Nephron progenitor cell (in vitro differentiated cells): ENCODE measurements around the gene SHE.
A peak's percentile ranks its signal among the peaks of the same experiment; 100 is the strongest.

ENCODE experiments used
- DNase-seq: peaks from one replicate; pipeline ENCODE4 v3.0.0; 2021
- H3K27ac Mint-ChIP-seq: 2 replicates; pipeline ENCODE4 v1.8.0; 2021; ENCODE audit warnings: mild to moderate bottlenecking, moderate library complexity, mixed read lengths
- H3K27me3 Mint-ChIP-seq: 2 replicates; pipeline ENCODE4 v1.8.0; 2021; ENCODE audit warnings: mild to moderate bottlenecking, low read depth, mixed read lengths; ENCODE audit not compliant: poor library complexity
- H3K36me3 Mint-ChIP-seq: 2 replicates; pipeline ENCODE4 v1.8.0; 2021; ENCODE audit warnings: low read depth, mixed read lengths
- H3K4me1 Mint-ChIP-seq: 2 replicates; pipeline ENCODE4 v1.8.0; 2021; ENCODE audit warnings: mixed read lengths
- H3K4me3 Mint-ChIP-seq: 2 replicates; pipeline ENCODE4 v1.8.0; 2021; ENCODE audit warnings: mild to moderate bottlenecking, moderate library complexity, mixed read lengths
- H3K9me3 Mint-ChIP-seq: 2 replicates; pipeline ENCODE4 v1.8.0; 2021; ENCODE audit warnings: mild to moderate bottlenecking, moderate library complexity, mixed read lengths
- TF ChIP-seq, protein P1 (sequence below): fragments of 200-600 bp; sonication (generic); IDR thresholded peaks from 2 replicates; pipeline ENCODE4 v1.5.0; 2021; ENCODE audit warnings: antibody characterized with exemption

The SHE gene

DNA sequence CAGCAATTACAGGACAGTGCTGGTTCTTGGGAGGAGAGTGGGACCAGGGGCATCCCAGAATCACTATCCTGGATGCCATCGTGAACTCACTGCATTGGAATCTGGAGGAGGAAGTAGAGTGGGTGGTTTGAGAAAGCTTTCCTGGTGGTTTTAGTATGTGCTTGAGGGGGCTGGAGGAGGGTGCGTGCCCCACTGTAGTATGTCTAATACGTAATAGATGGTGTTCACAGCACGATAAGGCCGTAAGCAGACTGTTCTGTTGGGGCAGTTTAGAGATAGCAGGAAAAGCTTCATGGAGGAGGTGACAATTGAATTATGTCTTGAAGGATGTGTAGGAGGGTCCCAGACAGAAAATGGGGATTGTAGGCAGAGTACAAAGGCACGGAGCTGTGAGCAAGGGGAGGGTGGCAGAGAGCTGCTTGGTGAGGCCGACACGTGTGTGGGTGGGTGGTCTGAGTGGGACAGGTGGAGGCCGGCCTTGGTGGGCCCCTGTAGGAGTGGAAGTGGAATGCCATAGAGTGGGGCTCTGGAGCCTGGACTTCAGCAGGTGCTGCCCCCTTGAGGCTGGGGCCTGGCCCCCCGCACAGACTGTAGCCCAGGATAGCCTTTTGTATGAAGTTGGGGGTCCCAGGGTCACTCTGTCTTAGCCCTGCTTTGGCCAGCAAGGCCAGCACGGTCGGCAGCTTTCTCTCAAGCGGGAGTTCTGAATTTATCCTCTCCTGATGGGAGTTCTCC, 60.0 kb downstream of the SHE start:
- peaks cover 25% of the 10 kb centered on the region for H3K4me1 Mint-ChIP-seq
- H3K27me3 Mint-ChIP-seq = peaks cover 3% of the 10 kb centered on the region
- TF ChIP-seq, protein P1, sequence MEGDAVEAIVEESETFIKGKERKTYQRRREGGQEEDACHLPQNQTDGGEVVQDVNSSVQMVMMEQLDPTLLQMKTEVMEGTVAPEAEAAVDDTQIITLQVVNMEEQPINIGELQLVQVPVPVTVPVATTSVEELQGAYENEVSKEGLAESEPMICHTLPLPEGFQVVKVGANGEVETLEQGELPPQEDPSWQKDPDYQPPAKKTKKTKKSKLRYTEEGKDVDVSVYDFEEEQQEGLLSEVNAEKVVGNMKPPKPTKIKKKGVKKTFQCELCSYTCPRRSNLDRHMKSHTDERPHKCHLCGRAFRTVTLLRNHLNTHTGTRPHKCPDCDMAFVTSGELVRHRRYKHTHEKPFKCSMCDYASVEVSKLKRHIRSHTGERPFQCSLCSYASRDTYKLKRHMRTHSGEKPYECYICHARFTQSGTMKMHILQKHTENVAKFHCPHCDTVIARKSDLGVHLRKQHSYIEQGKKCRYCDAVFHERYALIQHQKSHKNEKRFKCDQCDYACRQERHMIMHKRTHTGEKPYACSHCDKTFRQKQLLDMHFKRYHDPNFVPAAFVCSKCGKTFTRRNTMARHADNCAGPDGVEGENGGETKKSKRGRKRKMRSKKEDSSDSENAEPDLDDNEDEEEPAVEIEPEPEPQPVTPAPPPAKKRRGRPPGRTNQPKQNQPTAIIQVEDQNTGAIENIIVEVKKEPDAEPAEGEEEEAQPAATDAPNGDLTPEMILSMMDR = no peak
- no peaks in the 10 kb centered on the region for H3K36me3 Mint-ChIP-seq
- no peaks in the 10 kb centered on the region for H3K9me3 Mint-ChIP-seq
- no peak overlapping the region for H3K4me3 Mint-ChIP-seq
- H3K27ac Mint-ChIP-seq = peak overlapping the region; percentile 40
- peak; percentile 33 for DNase-seq

DNA sequence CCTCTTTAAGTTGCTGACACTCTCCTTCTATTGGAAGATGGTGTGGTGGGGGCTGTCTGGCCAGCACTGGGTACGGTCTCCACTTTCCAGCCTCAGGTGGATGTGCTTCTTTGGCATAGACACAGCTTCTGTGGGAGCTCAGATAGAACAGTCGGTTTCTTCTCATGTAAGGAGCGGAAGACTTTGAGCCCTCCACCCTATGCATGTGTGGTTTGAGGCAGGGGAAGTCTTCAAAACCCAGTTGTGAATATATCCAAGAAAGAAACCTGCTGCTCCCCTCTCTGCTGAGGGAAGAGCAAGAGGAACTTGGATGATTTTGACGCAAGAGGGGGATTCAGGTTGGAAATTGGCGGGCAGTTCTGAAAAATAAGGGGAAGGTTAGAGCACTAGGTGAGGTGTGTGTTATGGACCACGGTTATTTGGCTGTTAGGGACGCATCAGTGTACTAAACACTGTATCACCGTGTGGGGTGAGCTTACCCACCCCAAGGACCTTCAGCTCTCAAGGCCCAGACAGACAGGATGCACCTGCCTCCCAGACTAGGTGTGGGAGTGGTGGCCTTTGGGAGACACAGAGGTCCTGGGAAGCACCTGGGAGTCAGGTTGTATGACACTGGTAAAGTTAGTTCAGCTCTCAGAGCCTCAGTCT, 60.8 kb downstream of the SHE start:
- H3K27me3 Mint-ChIP-seq = peaks cover 3% of the 10 kb centered on the region

GRCh38 chr1:154440036-154440804, 62.0 kb downstream of the SHE start:
- H3K9me3 Mint-ChIP-seq = no peaks in the 10 kb centered on the region
- peaks cover 17% of the 10 kb centered on the region for H3K4me1 Mint-ChIP-seq
- TF ChIP-seq, protein P1 = no peak
- no peak for DNase-seq
- no peaks in the 10 kb centered on the region for H3K27me3 Mint-ChIP-seq
- H3K4me3 Mint-ChIP-seq = no peak overlapping the region
- no peak overlapping the region for H3K27ac Mint-ChIP-seq
- H3K36me3 Mint-ChIP-seq = no peaks in the 10 kb centered on the region

More for the DNA sequence above, 60.8 kb downstream of the SHE start:
- Mint-ChIP-seq H3K36me3 (no peaks in the 10 kb centered on the region), H3K4me3 (no peak overlapping the region), H3K4me1 (peaks cover 24% of the 10 kb centered on the region), H3K9me3 (no peaks in the 10 kb centered on the region), H3K27ac (no peak overlapping the region)
- TF ChIP-seq, protein P1 = no peak
- DNase-seq = no peak

- Mint-ChIP-seq H3K27me3 (no peaks in the 10 kb centered on the region), H3K27ac (no peak overlapping the region), H3K36me3 (no peaks in the 10 kb centered on the region), H3K4me1 (peaks cover 6% of the 10 kb centered on the region), H3K4me3 (no peak overlapping the region), H3K9me3 (no peaks in the 10 kb centered on the region)
- TF ChIP-seq, protein P1 = no peak
- DNase-seq = no peak
These were observed 65.8 kb downstream of the SHE start for GRCh38 chr1:154436433-154436832.

- no peak overlapping the region for H3K4me3 Mint-ChIP-seq
- H3K4me1 Mint-ChIP-seq = peaks cover 14% of the 10 kb centered on the region
- H3K36me3 Mint-ChIP-seq = no peaks in the 10 kb centered on the region
- H3K9me3 Mint-ChIP-seq = no peaks in the 10 kb centered on the region
- H3K27me3 Mint-ChIP-seq = peaks cover 3% of the 10 kb centered on the region
- no peak for DNase-seq
- H3K27ac Mint-ChIP-seq = no peak overlapping the region
- TF ChIP-seq, protein P1 = no peak
These were observed 66.5 kb downstream of the SHE start for GRCh38 chr1:154435599-154436200.
